ENCODE data around the gene HHIP.
A peak's percentile ranks its signal among the peaks of the same experiment; 100 is the strongest.

HHIP gene

DNA sequence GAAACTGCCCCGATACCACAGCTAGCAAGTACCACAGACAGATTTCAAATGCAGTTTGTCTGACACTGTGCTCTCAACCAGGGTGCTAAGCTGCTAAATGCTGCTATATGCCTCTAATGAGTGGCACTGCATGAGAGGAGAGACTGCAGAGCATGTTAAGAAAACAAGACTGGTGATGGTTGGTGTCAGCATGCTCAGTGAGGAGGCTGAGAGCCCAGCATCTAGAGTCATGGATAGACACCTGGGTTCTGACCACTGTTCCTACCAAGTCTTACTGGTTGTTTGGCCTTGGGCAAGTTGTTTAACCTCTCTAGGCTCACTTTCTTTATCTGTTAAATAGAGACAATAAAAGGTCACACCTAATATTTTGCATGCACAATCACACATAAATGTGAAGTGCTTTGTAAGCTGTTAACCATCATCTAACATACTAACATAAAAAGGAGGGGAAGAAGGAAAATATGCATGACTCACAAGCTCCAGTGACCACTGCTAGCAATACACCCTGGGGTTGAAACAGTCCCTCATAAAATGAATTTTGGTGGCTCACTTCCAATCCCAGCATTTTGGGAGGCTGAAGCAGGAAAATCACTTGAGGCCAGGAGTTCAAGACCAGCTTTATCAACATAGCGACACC lies 20.7 kb downstream of the HHIP start:
- TF ChIP-seq, protein P1, sequence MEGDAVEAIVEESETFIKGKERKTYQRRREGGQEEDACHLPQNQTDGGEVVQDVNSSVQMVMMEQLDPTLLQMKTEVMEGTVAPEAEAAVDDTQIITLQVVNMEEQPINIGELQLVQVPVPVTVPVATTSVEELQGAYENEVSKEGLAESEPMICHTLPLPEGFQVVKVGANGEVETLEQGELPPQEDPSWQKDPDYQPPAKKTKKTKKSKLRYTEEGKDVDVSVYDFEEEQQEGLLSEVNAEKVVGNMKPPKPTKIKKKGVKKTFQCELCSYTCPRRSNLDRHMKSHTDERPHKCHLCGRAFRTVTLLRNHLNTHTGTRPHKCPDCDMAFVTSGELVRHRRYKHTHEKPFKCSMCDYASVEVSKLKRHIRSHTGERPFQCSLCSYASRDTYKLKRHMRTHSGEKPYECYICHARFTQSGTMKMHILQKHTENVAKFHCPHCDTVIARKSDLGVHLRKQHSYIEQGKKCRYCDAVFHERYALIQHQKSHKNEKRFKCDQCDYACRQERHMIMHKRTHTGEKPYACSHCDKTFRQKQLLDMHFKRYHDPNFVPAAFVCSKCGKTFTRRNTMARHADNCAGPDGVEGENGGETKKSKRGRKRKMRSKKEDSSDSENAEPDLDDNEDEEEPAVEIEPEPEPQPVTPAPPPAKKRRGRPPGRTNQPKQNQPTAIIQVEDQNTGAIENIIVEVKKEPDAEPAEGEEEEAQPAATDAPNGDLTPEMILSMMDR (conservative IDR thresholded peaks at IDR 0.05; ENCODE audit: control insufficient read depth, insufficient read depth, low read depth, low read length): no peak
- peak; percentile 37 for DNase-seq (ENCODE audit: low read depth)
- no peak overlapping the region for H3K4me3 ChIP-seq (ENCODE audit: control insufficient read depth, low read depth, low read length)

DNA sequence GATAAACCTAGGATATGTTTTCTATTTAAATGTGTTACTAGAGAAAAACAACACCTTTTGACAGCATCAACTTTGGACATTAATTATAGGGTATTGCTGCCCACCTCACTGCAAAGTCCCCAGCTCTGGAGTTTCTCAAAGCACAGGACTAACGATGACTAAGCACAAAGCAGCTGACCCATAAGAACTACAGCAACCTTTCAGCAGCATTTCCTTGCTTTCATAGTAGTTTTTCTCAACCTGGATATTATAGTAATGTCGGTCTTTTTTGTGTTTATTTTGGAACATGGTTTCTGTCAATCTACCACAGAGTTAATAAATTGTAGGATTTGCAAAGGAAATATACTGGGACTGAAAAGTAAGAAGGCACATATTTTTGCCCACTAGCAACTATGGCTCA lies 21.5 kb downstream of the HHIP start:
- TF ChIP-seq, protein P1 (conservative IDR thresholded peaks at IDR 0.05; ENCODE audit: control insufficient read depth, insufficient read depth, low read depth, low read length): no peak
- DNase-seq (ENCODE audit: low read depth): no peak
- H3K4me3 ChIP-seq (ENCODE audit: control insufficient read depth, low read depth, low read length): no peak overlapping the region

GRCh38 chr4:144670776-144671175 lies 24.8 kb downstream of the HHIP start:
- no peak overlapping the region for H3K4me3 ChIP-seq (ENCODE audit: control insufficient read depth, low read depth, low read length)
- TF ChIP-seq, protein P1 (conservative IDR thresholded peaks at IDR 0.05; ENCODE audit: control insufficient read depth, insufficient read depth, low read depth, low read length): no peak
- DNase-seq (ENCODE audit: low read depth): no peak

DNA sequence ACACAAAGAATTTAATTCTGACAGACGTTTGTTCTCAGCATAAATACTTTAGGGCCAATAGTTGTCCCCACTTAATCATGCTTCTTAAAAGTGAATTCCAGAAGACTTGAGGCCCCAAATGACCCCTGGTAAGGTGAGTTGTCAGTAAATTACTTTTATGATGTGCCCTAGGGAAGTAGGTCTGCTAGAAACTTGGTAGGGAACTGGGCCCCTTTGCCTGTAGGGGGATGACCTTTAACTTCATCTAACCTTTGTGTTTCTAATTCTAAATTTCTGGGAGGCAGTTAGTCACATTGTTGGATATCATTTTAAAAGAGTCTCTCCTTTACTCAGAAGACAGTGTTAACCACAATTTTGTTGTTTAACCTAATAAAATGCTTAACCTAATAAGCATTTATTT lies 28.8 kb downstream of the HHIP start:
- DNase-seq (ENCODE audit: low read depth): no peak
- H3K4me3 ChIP-seq (ENCODE audit: control insufficient read depth, low read depth, low read length): no peak overlapping the region
- TF ChIP-seq, protein P1 (conservative IDR thresholded peaks at IDR 0.05; ENCODE audit: control insufficient read depth, insufficient read depth, low read depth, low read length): no peak

- TF ChIP-seq, protein P1 (conservative IDR thresholded peaks at IDR 0.05; ENCODE audit: control insufficient read depth, insufficient read depth, low read depth, low read length): no peak
- no peak overlapping the region for H3K4me3 ChIP-seq (ENCODE audit: control insufficient read depth, low read depth, low read length)
- no peak for DNase-seq (ENCODE audit: low read depth)
Observed at GRCh38 chr4:144681806-144682205, 35.9 kb downstream of the HHIP start.

- H3K4me3 ChIP-seq (ENCODE audit: control insufficient read depth, low read depth, low read length): no peak overlapping the region
- DNase-seq (ENCODE audit: low read depth): no peak
- TF ChIP-seq, protein P1 (conservative IDR thresholded peaks at IDR 0.05; ENCODE audit: control insufficient read depth, insufficient read depth, low read depth, low read length): no peak
Observed at GRCh38 chr4:144683516-144683915, 37.6 kb downstream of the HHIP start.

DNA sequence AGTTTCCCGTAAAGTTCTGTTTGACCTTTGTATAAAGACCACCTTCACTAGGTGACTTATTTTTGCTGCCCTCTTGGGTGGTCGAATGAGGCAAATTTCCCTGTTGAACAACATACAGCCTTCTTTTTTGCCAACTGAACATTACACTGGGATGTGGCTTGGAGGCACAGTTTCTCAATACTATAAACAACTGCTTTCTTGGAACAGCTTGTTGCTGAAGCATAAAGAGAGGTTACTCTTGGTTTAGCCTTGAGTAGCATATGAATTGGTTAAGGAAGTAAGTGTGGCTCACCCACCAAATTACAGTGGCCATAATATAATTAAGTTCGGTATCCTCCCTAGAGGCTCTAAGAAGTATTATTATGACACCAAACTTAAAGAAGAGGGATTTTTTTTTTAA lies 40.0 kb downstream of the HHIP start:
- TF ChIP-seq, protein P1 (conservative IDR thresholded peaks at IDR 0.05; ENCODE audit: control insufficient read depth, insufficient read depth, low read depth, low read length): no peak
- DNase-seq (ENCODE audit: low read depth): no peak

More for the DNA sequence above, 40.0 kb downstream of the HHIP start:
- H3K4me3 ChIP-seq (ENCODE audit: control insufficient read depth, low read depth, low read length): no peak overlapping the region
